ENCODE measurements around the gene OBP2A. TPM values are rescaled to one million over a fixed set of nuclear protein-coding genes. Genes with fewer than 3 reads are reported as not detected.

OBP2A gene
- total RNA-seq, 4 donors from 2014 or later = not detected

- H3K9me3 ChIP-seq = no peaks in the 10 kb centered on the region
- 77% methylated on average over 17 of the region's 19 CpGs; no CpG with 5 or more reads in 1 of the 2 donors for WGBS, 2 donors (ENCODE audit: low coverage in 1 of 2)
- H3K4me3 ChIP-seq = no peak overlapping the region
- H3K36me3 ChIP-seq = no peaks in the 10 kb centered on the region
- in situ Hi-C loops (cut with MboI; ENCODE audit: low pct_ligation_motif_present in 1 of 4, low pct_unique_long_range_greater_than_20kb in 1 of 4, low sequenced_read_pairs in 3 of 4) = no loop called here
- intact Hi-C loops (cut with DNase I; ENCODE audit: low total_unique reads) = loop anchor here (10.0 kb wide), 1 partner anchor 508 kb away; no protein-coding TSS in a partner anchor
- no peaks in the 10 kb centered on the region for H3K27me3 ChIP-seq
- H3K27ac ChIP-seq = no peak overlapping the region
- H3K4me1 ChIP-seq = no peaks in the 10 kb centered on the region
- TF ChIP-seq CTCF (IDR thresholded peaks at IDR 0.05) = no peak
- TF ChIP-seq POLR2AphosphoS5 (IDR thresholded peaks at IDR 0.05) = no peak
- TF ChIP-seq POLR2A (IDR thresholded peaks at IDR 0.05) = no peak
- TF ChIP-seq EP300 (IDR thresholded peaks at IDR 0.05; ENCODE audit: low read depth) = no peak
- no peak for DNase-seq
Measured at GRCh38 chr9:135552698-135553171, 6.8 kb downstream of the OBP2A start.

- WGBS, 2 donors (ENCODE audit: low coverage in 1 of 2) = 29 to 70% methylated on average over 1 to 4 of the region's 4 CpGs
- no peak overlapping the region for H3K27ac ChIP-seq
- no peak overlapping the region for H3K4me3 ChIP-seq
- no peaks in the 10 kb centered on the region for H3K4me1 ChIP-seq
- in situ Hi-C loops (cut with MboI; ENCODE audit: low pct_ligation_motif_present in 1 of 4, low pct_unique_long_range_greater_than_20kb in 1 of 4, low sequenced_read_pairs in 3 of 4) (no loop called here), intact Hi-C loops (cut with DNase I; ENCODE audit: low total_unique reads) (loop anchor here (10.0 kb wide), 1 partner anchor 510 kb away; no protein-coding TSS in a partner anchor)
- no peaks in the 10 kb centered on the region for H3K36me3 ChIP-seq
- TF ChIP-seq POLR2AphosphoS5 (IDR thresholded peaks at IDR 0.05) (no peak), EP300 (IDR thresholded peaks at IDR 0.05; ENCODE audit: low read depth) (no peak), POLR2A (IDR thresholded peaks at IDR 0.05) (no peak), CTCF (IDR thresholded peaks at IDR 0.05) (no peak)
- no peaks in the 10 kb centered on the region for H3K9me3 ChIP-seq
- DNase-seq = no peak
- H3K27me3 ChIP-seq = no peaks in the 10 kb centered on the region
Measured at GRCh38 chr9:135554718-135555117, 8.8 kb downstream of the OBP2A start.

GRCh38 chr9:135555203-135555602, 9.3 kb downstream of the OBP2A start:
- H3K9me3 ChIP-seq = no peaks in the 10 kb centered on the region
- no peak overlapping the region for H3K4me3 ChIP-seq
- H3K4me1 ChIP-seq = no peaks in the 10 kb centered on the region
- intact Hi-C loops (cut with DNase I; ENCODE audit: low total_unique reads) (loop anchor here (10.0 kb wide), 1 partner anchor 510 kb away; no protein-coding TSS in a partner anchor), in situ Hi-C loops (cut with MboI; ENCODE audit: low pct_ligation_motif_present in 1 of 4, low pct_unique_long_range_greater_than_20kb in 1 of 4, low sequenced_read_pairs in 3 of 4) (no loop called here)
- DNase-seq = no peak
- TF ChIP-seq CTCF (IDR thresholded peaks at IDR 0.05) (no peak), POLR2AphosphoS5 (IDR thresholded peaks at IDR 0.05) (no peak), EP300 (IDR thresholded peaks at IDR 0.05; ENCODE audit: low read depth) (no peak), POLR2A (IDR thresholded peaks at IDR 0.05) (no peak)
- H3K27me3 ChIP-seq = no peaks in the 10 kb centered on the region
- H3K27ac ChIP-seq = no peak overlapping the region
- no peaks in the 10 kb centered on the region for H3K36me3 ChIP-seq
- 57 to 83% methylated on average over 2 to 5 of the region's 5 CpGs for WGBS, 2 donors (ENCODE audit: low coverage in 1 of 2)

GRCh38 chr9:135555910-135556309, 10.0 kb downstream of the OBP2A start:
- Histone ChIP-seq H3K27me3 (no peaks in the 10 kb centered on the region), H3K4me1 (no peaks in the 10 kb centered on the region), H3K27ac (no peak overlapping the region), H3K36me3 (no peaks in the 10 kb centered on the region), H3K9me3 (no peaks in the 10 kb centered on the region), H3K4me3 (no peak overlapping the region)
- intact Hi-C loops (cut with DNase I; ENCODE audit: low total_unique reads) (loop anchor here (10.0 kb wide), 1 partner anchor 511 kb away; no protein-coding TSS in a partner anchor), in situ Hi-C loops (cut with MboI; ENCODE audit: low pct_ligation_motif_present in 1 of 4, low pct_unique_long_range_greater_than_20kb in 1 of 4, low sequenced_read_pairs in 3 of 4) (no loop called here)
- TF ChIP-seq EP300 (IDR thresholded peaks at IDR 0.05; ENCODE audit: low read depth) (no peak), POLR2AphosphoS5 (IDR thresholded peaks at IDR 0.05) (no peak), POLR2A (IDR thresholded peaks at IDR 0.05) (no peak), CTCF (IDR thresholded peaks at IDR 0.05) (no peak)
- no peak for DNase-seq
- WGBS, 2 donors (ENCODE audit: low coverage in 1 of 2) = 76 to 86% methylated on average over 13 to 16 of the region's 16 CpGs

Data from transverse colon (tissue), 4 donors.